GM18858 (cell line): ENCODE measurements around the gene ZBTB26.
A peak's percentile ranks its signal among the peaks of the same experiment; 100 is the strongest.

ENCODE experiments used
- ATAC-seq: cut with Tn5 transposase; IDR thresholded peaks from one replicate; pipeline ENCODE4 v1.9.1; 2021; ENCODE audit not compliant: unreplicated experiment

Gene ZBTB26

GRCh38 chr9:122931226-122932121 lies at the start of gene ZBTB26:
ZBTB26 (minus strand) TSS chr9:122931512; CDS start chr9:122919934, 11,578 bp downstream.
- ATAC-seq = peak; percentile 85

- ATAC-seq = no peak
These were observed 47.3 kb upstream of the ZBTB26 start for GRCh38 chr9:122978601-122979000.

GRCh38 chr9:122975196-122975595 lies 43.9 kb upstream of the ZBTB26 start:
- ATAC-seq = no peak

- ATAC-seq = no peak
These were observed 29.8 kb upstream of the ZBTB26 start for GRCh38 chr9:122961139-122961538.

- no peak for ATAC-seq
These were observed 24.6 kb upstream of the ZBTB26 start for GRCh38 chr9:122955961-122956360.

- ATAC-seq = no peak
These were observed 23.0 kb upstream of the ZBTB26 start for GRCh38 chr9:122954253-122954691.

GRCh38 chr9:122951056-122951455 lies 19.7 kb upstream of the ZBTB26 start:
- ATAC-seq = no peak

- no peak for ATAC-seq
These were observed 19.0 kb upstream of the ZBTB26 start for GRCh38 chr9:122950263-122950662.

GRCh38 chr9:122949696-122950095 lies 18.4 kb upstream of the ZBTB26 start:
- ATAC-seq = no peak

GRCh38 chr9:122948313-122948712 lies 17.0 kb upstream of the ZBTB26 start:
- ATAC-seq = no peak

GRCh38 chr9:122946461-122947005 lies 15.2 kb upstream of the ZBTB26 start:
- no peak for ATAC-seq

GRCh38 chr9:122944960-122945888 lies 13.9 kb upstream of the ZBTB26 start:
- ATAC-seq = no peak

- no peak for ATAC-seq
These were observed 10.4 kb upstream of the ZBTB26 start for GRCh38 chr9:122941582-122942234.

GRCh38 chr9:122940749-122941581 lies 9.7 kb upstream of the ZBTB26 start, which contains the start of gene RABGAP1:
RABGAP1 (plus strand) TSS chr9:122941020; CDS start chr9:122957060, 16,040 bp downstream.
- ATAC-seq = peak; percentile 97

GRCh38 chr9:122940454-122940748 lies 9.1 kb upstream of the ZBTB26 start:
- no peak for ATAC-seq

GRCh38 chr9:122939601-122940000 lies 8.3 kb upstream of the ZBTB26 start:
- no peak for ATAC-seq

GRCh38 chr9:122936883-122937282 lies 5.6 kb upstream of the ZBTB26 start:
- no peak for ATAC-seq

GRCh38 chr9:122936464-122936863 lies 5.2 kb upstream of the ZBTB26 start:
- ATAC-seq = no peak

- peak; percentile 12 for ATAC-seq
These were observed 629 bp downstream of the ZBTB26 start for GRCh38 chr9:122930541-122931225.
